ENCODE data around the gene TENM4. TPM values are rescaled to one million over a fixed set of nuclear protein-coding genes. Genes with fewer than 3 reads are reported as not detected.

Gene TENM4
- total RNA-seq, 1 donor from 2014 or later = 50.7 TPM

DNA sequence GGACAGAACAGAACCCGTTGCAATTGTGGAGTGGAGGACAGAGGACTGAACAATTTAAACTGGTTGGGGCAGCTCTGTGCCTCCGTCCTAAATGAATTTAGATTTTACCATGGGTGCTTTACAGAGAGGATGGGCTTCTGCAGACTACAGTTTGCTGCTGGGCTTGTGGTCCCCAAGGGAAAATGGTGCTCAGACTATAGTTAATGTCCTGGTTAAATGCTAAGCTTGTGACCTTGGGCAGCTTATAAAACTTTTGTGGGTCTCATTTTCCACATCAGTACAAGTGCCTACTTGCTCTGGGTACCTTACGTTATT lies 511.0 kb downstream of the TENM4 start:
- Mint-ChIP-seq H3K27me3 (ENCODE audit: unreplicated experiment) (peaks cover 3% of the 10 kb centered on the region), H3K9me3 (ENCODE audit: unreplicated experiment) (peaks cover 2% of the 10 kb centered on the region), H3K27ac (ENCODE audit: unreplicated experiment) (no peak overlapping the region), H3K4me3 (ENCODE audit: unreplicated experiment) (no peak overlapping the region), H3K36me3 (ENCODE audit: unreplicated experiment) (peaks cover 5% of the 10 kb centered on the region), H3K4me1 (ENCODE audit: low read depth, unreplicated experiment) (peaks cover 18% of the 10 kb centered on the region)
- DNase-seq = no peak
- TF ChIP-seq, protein P1, sequence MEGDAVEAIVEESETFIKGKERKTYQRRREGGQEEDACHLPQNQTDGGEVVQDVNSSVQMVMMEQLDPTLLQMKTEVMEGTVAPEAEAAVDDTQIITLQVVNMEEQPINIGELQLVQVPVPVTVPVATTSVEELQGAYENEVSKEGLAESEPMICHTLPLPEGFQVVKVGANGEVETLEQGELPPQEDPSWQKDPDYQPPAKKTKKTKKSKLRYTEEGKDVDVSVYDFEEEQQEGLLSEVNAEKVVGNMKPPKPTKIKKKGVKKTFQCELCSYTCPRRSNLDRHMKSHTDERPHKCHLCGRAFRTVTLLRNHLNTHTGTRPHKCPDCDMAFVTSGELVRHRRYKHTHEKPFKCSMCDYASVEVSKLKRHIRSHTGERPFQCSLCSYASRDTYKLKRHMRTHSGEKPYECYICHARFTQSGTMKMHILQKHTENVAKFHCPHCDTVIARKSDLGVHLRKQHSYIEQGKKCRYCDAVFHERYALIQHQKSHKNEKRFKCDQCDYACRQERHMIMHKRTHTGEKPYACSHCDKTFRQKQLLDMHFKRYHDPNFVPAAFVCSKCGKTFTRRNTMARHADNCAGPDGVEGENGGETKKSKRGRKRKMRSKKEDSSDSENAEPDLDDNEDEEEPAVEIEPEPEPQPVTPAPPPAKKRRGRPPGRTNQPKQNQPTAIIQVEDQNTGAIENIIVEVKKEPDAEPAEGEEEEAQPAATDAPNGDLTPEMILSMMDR (IDR thresholded peaks at IDR 0.05; ENCODE audit: partially characterized antibody, unreplicated experiment) = no peak

DNA sequence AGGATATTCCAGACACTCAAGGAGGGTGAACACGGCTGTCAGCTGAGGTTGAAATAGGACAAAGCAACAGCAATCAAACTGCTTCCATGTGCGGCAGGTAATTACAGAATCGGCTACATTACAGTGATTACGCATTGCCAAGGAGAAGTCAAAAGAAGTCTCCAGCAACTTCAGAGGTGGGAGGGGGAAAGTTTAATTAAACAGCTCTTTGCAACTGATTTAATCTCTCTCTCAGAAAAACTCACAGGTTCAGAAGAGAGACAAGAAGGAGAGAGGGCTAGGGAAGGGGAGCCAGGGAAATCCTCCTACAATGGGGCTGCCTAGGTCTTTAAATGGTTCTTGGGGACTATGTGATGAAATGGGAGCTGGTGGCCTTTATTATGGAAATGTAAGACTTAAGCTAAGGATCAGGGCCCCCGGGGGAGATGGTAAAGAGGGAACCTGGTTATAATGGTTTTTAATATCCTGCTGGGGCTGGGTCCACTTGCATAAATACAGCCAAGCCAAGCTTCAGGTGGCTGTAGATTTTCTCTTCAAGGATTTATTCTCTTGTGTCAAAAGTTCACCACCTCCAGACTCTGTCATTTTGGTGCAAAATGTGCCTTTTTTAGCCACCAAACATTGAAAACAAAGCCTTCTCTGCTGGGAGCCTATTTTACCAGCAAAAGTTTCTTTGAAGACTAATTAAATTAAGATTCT lies 511.5 kb downstream of the TENM4 start:
- peaks cover 5% of the 10 kb centered on the region for H3K36me3 Mint-ChIP-seq (ENCODE audit: unreplicated experiment)
- H3K4me3 Mint-ChIP-seq (ENCODE audit: unreplicated experiment) = no peak overlapping the region
- H3K4me1 Mint-ChIP-seq (ENCODE audit: low read depth, unreplicated experiment) = peaks cover 18% of the 10 kb centered on the region
- DNase-seq = no peak
- H3K27ac Mint-ChIP-seq (ENCODE audit: unreplicated experiment) = no peak overlapping the region
- peaks cover 3% of the 10 kb centered on the region for H3K27me3 Mint-ChIP-seq (ENCODE audit: unreplicated experiment)
- TF ChIP-seq, protein P1 (IDR thresholded peaks at IDR 0.05; ENCODE audit: partially characterized antibody, unreplicated experiment) = no peak
- H3K9me3 Mint-ChIP-seq (ENCODE audit: unreplicated experiment) = peaks cover 2% of the 10 kb centered on the region

DNA sequence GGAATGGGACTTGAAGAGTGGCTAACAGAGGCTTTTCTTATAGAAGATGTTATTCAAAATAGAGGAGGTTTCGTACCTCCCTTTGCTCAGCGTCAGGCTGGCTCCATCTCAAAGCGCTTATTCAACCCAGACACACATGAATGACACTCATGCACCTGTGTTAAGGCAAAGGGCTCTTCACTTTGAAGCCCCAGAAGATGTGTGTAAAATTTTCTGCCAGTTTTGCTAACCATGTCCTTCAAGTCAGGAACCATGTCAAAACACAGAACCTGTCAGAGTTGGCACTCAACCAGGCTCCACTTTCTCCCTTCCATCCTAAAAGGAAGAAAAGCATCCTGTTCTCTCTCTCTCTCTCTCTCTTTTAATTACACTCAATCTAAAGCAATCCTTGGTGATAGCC lies 513.3 kb downstream of the TENM4 start:
- TF ChIP-seq, protein P1 (IDR thresholded peaks at IDR 0.05; ENCODE audit: partially characterized antibody, unreplicated experiment) = no peak
- H3K27ac Mint-ChIP-seq (ENCODE audit: unreplicated experiment) = no peak overlapping the region
- H3K4me3 Mint-ChIP-seq (ENCODE audit: unreplicated experiment) = no peak overlapping the region
- peaks cover 2% of the 10 kb centered on the region for H3K9me3 Mint-ChIP-seq (ENCODE audit: unreplicated experiment)
- peaks cover 18% of the 10 kb centered on the region for H3K4me1 Mint-ChIP-seq (ENCODE audit: low read depth, unreplicated experiment)
- H3K27me3 Mint-ChIP-seq (ENCODE audit: unreplicated experiment) = peaks cover 4% of the 10 kb centered on the region
- H3K36me3 Mint-ChIP-seq (ENCODE audit: unreplicated experiment) = peaks cover 5% of the 10 kb centered on the region
- DNase-seq = no peak

DNA sequence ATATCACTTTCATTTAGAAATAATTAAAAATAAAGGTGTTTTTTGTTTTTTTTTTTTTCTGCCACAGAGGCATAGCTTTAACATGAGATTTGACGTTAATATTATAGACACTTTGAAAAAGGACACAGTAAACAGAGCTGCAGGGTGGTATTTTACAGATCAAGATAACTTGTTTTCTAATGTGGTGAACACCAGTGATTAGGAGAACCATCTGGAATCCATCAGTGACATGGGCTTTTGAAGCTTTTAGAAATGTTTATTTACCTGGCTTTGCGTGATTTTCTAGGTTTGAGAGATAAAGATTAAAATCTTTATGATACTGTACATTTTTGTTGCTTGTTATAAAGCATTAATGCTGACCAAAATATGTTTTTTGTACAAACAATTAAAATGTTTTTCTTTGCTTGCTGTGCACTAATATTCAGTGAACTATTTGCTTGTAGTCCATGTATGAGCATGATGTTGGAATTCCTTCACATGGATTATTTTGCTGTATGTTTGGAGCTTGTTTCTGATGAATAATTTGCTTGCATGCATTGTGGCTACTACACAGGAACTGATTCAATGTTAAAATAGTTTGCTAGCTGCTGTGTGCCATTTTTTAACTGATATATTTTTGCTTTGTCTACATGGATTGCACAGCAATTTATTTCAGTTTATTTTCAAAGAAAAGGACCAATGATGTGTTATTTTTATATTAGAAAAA lies 514.0 kb downstream of the TENM4 start:
- DNase-seq = no peak
- TF ChIP-seq, protein P1 (IDR thresholded peaks at IDR 0.05; ENCODE audit: partially characterized antibody, unreplicated experiment) = no peak
- Mint-ChIP-seq H3K9me3 (ENCODE audit: unreplicated experiment) (no peaks in the 10 kb centered on the region), H3K27ac (ENCODE audit: unreplicated experiment) (no peak overlapping the region), H3K27me3 (ENCODE audit: unreplicated experiment) (peaks cover 4% of the 10 kb centered on the region), H3K36me3 (ENCODE audit: unreplicated experiment) (no peaks in the 10 kb centered on the region), H3K4me1 (ENCODE audit: low read depth, unreplicated experiment) (peaks cover 19% of the 10 kb centered on the region), H3K4me3 (ENCODE audit: unreplicated experiment) (no peak overlapping the region)

DNA sequence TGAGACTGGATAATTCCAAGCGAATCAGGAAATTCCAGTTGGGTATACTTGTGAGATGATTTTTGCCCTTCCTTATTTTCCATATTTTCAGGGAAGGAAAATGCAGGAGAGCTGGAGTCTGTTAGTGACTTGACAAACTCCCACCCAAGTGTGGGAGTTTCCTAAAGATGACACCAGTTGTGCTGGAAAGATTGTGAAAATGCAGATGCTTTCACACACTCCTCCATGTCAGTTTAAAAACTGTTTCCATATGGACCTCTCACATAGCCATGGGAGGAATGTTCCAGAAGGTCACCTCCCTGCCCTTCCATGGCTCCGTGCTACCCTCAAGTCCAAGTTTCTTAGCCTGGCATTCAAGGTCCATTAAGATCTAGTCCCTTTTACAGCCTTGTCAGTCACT lies 515.4 kb downstream of the TENM4 start:
- H3K9me3 Mint-ChIP-seq (ENCODE audit: unreplicated experiment) = no peaks in the 10 kb centered on the region
- DNase-seq = no peak
- no peaks in the 10 kb centered on the region for H3K36me3 Mint-ChIP-seq (ENCODE audit: unreplicated experiment)
- H3K4me3 Mint-ChIP-seq (ENCODE audit: unreplicated experiment) = no peak overlapping the region
- TF ChIP-seq, protein P1 (IDR thresholded peaks at IDR 0.05; ENCODE audit: partially characterized antibody, unreplicated experiment) = no peak
- peaks cover 6% of the 10 kb centered on the region for H3K27me3 Mint-ChIP-seq (ENCODE audit: unreplicated experiment)
- H3K27ac Mint-ChIP-seq (ENCODE audit: unreplicated experiment) = no peak overlapping the region
- peaks cover 31% of the 10 kb centered on the region for H3K4me1 Mint-ChIP-seq (ENCODE audit: low read depth, unreplicated experiment)
